T-helper 2 cell treated with Interferon-gamma antibody and Interleukin-4, amounts not matched to agents 5 μg/mL and 100 μg/mL, for 36 hours (primary cell): ENCODE results near the gene MLEC.

Source experiments
- DNase-seq: peaks from one replicate; pipeline ENCODE4 v3.0.0; 2021; ENCODE audit warnings: low spot score
- H3K27ac Mint-ChIP-seq: one replicate; pipeline ENCODE4 v1.8.0; 2021; ENCODE audit warnings: mild to moderate bottlenecking, mixed read lengths
- H3K27me3 Mint-ChIP-seq: one replicate; pipeline ENCODE4 v1.8.0; 2021; ENCODE audit warnings: low read depth, mixed read lengths
- H3K36me3 Mint-ChIP-seq: one replicate; pipeline ENCODE4 v1.8.0; 2021; ENCODE audit warnings: low read depth, mixed read lengths
- H3K4me1 Mint-ChIP-seq: one replicate; pipeline ENCODE4 v1.8.0; 2021; ENCODE audit warnings: low read depth, mixed read lengths
- H3K4me3 Mint-ChIP-seq: one replicate; pipeline ENCODE4 v1.8.0; 2022; ENCODE audit warnings: mild to moderate bottlenecking, moderate library complexity, mixed read lengths
- H3K9me3 Mint-ChIP-seq: one replicate; pipeline ENCODE4 v1.8.0; 2021; ENCODE audit warnings: mixed read lengths

MLEC gene, protein sequence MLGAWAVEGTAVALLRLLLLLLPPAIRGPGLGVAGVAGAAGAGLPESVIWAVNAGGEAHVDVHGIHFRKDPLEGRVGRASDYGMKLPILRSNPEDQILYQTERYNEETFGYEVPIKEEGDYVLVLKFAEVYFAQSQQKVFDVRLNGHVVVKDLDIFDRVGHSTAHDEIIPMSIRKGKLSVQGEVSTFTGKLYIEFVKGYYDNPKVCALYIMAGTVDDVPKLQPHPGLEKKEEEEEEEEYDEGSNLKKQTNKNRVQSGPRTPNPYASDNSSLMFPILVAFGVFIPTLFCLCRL

GRCh38 chr12:120686690-120687577 lies at the start of gene MLEC:
Gene MLEC, plus strand, starts transcription at chr12:120687149. Its CDS starts 148 bp downstream, at chr12:120687297.
- Mint-ChIP-seq H3K4me3 (peak within 1 kb of the TSS; percentile 92), H3K27me3 (no peaks in the 10 kb centered on the region), H3K9me3 (no peaks in the 10 kb centered on the region), H3K27ac (peak within 1 kb of the TSS; percentile 92), H3K4me1 (peaks cover 51% of the 10 kb centered on the region), H3K36me3 (peaks cover 5% of the 10 kb centered on the region)
- DNase-seq, result peak; percentile 100

GRCh38 chr12:120639771-120640721 lies 46.9 kb upstream of the MLEC start, which contains the start of gene CABP1:
Gene CABP1, plus strand, starts transcription at chr12:120640626. Its CDS starts 60 bp downstream, at chr12:120640686.
- Mint-ChIP-seq H3K4me1 (peaks cover 8% of the 10 kb centered on the region), H3K27me3 (peaks cover 57% of the 10 kb centered on the region), H3K36me3 (no peaks in the 10 kb centered on the region), H3K9me3 (no peaks in the 10 kb centered on the region), H3K4me3 (peak within 1 kb of the TSS; percentile 73), H3K27ac (no peak within 1 kb of the TSS)
- peak; percentile 38 for DNase-seq

DNA sequence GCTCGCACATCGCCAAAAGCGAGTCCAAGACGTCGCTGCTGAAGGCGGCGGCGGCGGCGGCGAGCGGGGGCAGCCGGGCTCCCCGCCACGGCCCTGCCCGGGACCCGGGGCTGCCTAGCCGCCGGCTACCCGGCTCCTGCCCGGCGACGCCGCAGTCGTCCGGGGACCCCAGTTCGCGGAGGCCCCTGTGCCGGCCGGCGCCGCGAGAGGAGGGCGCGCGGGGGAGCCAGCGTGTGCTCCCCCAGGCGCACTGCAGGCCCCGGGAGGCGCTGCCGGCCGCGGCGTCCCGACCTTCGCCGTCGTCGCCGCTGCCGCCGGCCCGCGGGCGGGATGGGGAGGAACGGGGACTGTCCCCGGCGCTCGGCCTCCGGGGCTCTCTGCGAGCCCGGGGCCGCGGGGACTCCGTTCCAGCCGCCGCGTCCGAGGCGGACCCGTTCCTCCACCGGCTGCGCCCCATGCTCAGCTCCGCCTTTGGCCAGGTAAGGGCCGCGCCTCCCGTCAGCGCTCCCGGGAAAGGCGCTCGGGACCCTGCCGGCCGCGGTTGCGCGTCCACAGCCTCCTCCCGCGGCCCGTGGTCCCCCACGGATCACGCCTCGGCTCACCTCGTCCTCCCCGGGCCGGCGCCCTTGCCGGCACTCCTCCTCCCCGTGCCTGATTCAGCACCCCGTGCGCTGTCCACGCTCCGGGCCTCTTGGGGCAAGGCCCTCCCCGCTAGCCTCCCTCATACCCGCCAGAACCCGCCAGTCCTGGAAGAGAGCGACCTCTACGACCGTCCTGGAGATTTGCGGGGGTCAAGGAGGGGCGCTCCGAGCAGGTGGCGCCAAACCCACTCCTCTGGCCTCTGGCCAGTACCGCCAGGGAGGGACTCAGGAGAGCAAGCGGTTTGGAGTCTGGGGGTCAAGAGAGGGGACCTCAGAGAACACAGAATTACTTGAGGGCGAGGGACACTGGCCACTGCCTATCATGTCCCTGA lies 45.8 kb upstream of the MLEC start:
- Mint-ChIP-seq H3K4me1 (peaks cover 8% of the 10 kb centered on the region), H3K36me3 (no peaks in the 10 kb centered on the region), H3K27me3 (peaks cover 60% of the 10 kb centered on the region), H3K4me3 (peak overlapping the region; percentile 61), H3K27ac (no peak overlapping the region), H3K9me3 (no peaks in the 10 kb centered on the region)
- peak; percentile 53 for DNase-seq

DNA sequence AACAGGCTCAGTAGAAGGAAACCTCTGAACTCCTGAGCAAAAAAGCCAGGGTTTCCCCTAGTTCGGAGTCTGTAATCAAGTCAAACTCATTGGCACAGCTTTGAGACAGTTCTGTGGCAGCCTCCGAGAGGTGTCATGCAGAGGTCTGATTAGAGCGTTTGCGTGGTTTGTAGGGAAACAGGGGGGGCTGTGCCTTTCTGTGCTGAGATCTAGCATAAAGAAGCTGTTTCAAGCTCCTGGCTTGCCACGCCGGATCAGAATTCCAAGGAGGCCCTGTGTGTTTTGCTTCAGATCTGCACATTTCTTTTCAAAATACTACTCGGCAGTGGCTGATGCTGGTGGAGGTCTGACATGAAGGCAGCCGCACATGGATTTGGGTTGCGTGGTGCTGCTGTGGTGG lies 44.8 kb upstream of the MLEC start:
- H3K27me3 Mint-ChIP-seq, result peaks cover 65% of the 10 kb centered on the region
- H3K4me1 Mint-ChIP-seq, result peaks cover 13% of the 10 kb centered on the region
- no peak overlapping the region for H3K4me3 Mint-ChIP-seq
- no peak overlapping the region for H3K27ac Mint-ChIP-seq
- no peaks in the 10 kb centered on the region for H3K36me3 Mint-ChIP-seq
- no peak for DNase-seq
- H3K9me3 Mint-ChIP-seq, result no peaks in the 10 kb centered on the region

DNA sequence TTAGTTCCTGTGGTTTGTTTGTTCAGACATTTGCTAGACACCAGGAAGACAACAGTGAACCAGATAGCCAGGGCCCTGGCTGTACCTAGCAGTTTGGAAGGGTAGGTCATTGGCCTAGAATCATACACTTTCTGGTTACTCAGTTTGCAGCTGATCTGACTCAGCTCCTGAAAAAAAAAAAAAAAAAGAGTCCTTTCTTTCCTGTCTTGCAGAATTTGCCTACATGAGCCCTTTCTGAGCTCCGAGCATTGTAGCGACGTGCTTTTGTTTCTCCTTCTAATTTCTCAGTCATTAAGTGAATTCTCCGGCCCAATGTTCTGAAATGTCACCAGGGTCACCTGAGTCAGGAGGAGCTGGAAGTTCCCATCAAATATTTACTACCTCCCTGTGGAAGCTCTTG lies 44.1 kb upstream of the MLEC start:
- H3K4me3 Mint-ChIP-seq, result no peak overlapping the region

GRCh38 chr12:120643574-120643973 lies 43.4 kb upstream of the MLEC start:
- Mint-ChIP-seq H3K27ac (no peak overlapping the region), H3K27me3 (peaks cover 56% of the 10 kb centered on the region), H3K36me3 (no peaks in the 10 kb centered on the region)

More for the DNA sequence above, 44.1 kb upstream of the MLEC start:
- peaks cover 60% of the 10 kb centered on the region for H3K27me3 Mint-ChIP-seq
- no peak overlapping the region for H3K27ac Mint-ChIP-seq
- peaks cover 13% of the 10 kb centered on the region for H3K4me1 Mint-ChIP-seq
- DNase-seq, result no peak
- H3K36me3 Mint-ChIP-seq, result no peaks in the 10 kb centered on the region
- H3K9me3 Mint-ChIP-seq, result no peaks in the 10 kb centered on the region

DNA sequence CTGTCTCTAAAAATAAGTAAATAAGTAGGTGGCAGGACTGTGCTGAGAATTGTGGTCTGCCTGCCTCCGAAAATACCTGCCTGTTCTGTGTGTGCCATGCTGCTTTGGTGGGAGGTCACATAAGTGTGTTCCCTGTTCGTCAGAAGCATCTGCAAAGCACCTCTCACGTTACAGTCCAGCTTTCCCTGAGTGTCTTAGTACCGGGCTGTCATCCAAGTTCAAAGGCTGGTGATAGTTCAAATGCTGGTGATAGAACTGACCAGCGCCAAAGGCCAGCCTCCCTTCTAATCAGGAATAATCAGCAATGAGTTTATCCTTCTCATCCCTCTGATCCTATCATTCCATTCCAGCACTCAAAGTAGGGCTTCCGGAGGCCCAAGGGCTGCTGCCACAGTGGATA lies 40.9 kb upstream of the MLEC start:
- no peaks in the 10 kb centered on the region for H3K9me3 Mint-ChIP-seq
- H3K36me3 Mint-ChIP-seq, result no peaks in the 10 kb centered on the region
- peaks cover 17% of the 10 kb centered on the region for H3K4me1 Mint-ChIP-seq
- H3K27ac Mint-ChIP-seq, result no peak overlapping the region
- DNase-seq, result no peak
- H3K27me3 Mint-ChIP-seq, result peaks cover 66% of the 10 kb centered on the region
- H3K4me3 Mint-ChIP-seq, result no peak overlapping the region

More at GRCh38 chr12:120643574-120643973, 43.4 kb upstream of the MLEC start:
- Mint-ChIP-seq H3K9me3 (no peaks in the 10 kb centered on the region), H3K4me1 (peaks cover 13% of the 10 kb centered on the region), H3K4me3 (no peak overlapping the region)
- DNase-seq, result no peak

GRCh38 chr12:120647375-120647755 lies 39.6 kb upstream of the MLEC start:
- Mint-ChIP-seq H3K36me3 (no peaks in the 10 kb centered on the region), H3K4me1 (peaks cover 11% of the 10 kb centered on the region), H3K9me3 (no peaks in the 10 kb centered on the region), H3K27ac (no peak overlapping the region), H3K27me3 (peaks cover 66% of the 10 kb centered on the region), H3K4me3 (no peak overlapping the region)
- DNase-seq, result no peak

GRCh38 chr12:120649442-120650232 lies 37.3 kb upstream of the MLEC start:
- Mint-ChIP-seq H3K36me3 (no peaks in the 10 kb centered on the region), H3K4me3 (peak overlapping the region; percentile 73), H3K4me1 (peaks cover 11% of the 10 kb centered on the region), H3K27ac (no peak overlapping the region), H3K9me3 (no peaks in the 10 kb centered on the region), H3K27me3 (peaks cover 51% of the 10 kb centered on the region)
- no peak for DNase-seq

DNA sequence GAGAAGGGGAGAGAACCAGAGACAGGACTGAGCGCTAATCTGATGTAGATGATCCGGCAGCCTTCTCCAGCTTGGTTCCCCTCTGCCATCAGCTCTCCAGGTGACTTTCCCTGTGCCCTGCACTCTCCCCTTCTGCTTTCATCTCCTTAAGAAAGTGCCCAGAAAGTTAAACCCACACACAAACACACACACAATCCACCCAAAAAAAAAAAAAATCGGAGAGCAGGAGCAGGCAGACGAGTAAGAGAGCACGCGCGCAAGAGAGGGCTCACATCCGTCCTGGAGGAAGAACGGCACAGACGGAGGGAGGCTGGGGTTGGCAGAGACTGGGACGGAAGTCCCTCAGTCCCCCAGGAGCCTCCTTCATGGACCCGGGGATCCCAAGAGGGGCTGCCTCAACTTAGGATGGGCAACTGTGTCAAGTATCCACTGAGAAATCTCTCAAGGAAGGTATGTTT lies 36.7 kb upstream of the MLEC start:
- peaks cover 46% of the 10 kb centered on the region for H3K27me3 Mint-ChIP-seq
- no peak overlapping the region for H3K4me3 Mint-ChIP-seq

GRCh38 chr12:120651821-120652220 lies 35.1 kb upstream of the MLEC start:
- Mint-ChIP-seq H3K9me3 (no peaks in the 10 kb centered on the region), H3K4me3 (no peak overlapping the region), H3K27me3 (peaks cover 43% of the 10 kb centered on the region), H3K27ac (no peak overlapping the region), H3K36me3 (no peaks in the 10 kb centered on the region), H3K4me1 (peaks cover 10% of the 10 kb centered on the region)
- no peak for DNase-seq

More for the DNA sequence above, 36.7 kb upstream of the MLEC start:
- no peak for DNase-seq
- H3K4me1 Mint-ChIP-seq, result peaks cover 11% of the 10 kb centered on the region
- no peaks in the 10 kb centered on the region for H3K9me3 Mint-ChIP-seq
- no peaks in the 10 kb centered on the region for H3K36me3 Mint-ChIP-seq
- no peak overlapping the region for H3K27ac Mint-ChIP-seq
